22Rv1 (cell line): ENCODE data around the gene KLC1.

Source experiments
- ZFX ChIP-seq: fragments of 450-650 bp; IDR thresholded peaks from 2 replicates; pipeline ENCODE4 v1.6.1; 2017; ENCODE audit warnings: antibody characterized with exemption, borderline replicate concordance
- TF ChIP-seq, protein P1 (sequence below): fragments of 450-650 bp; IDR thresholded peaks from 2 replicates; pipeline ENCODE4 v1.5.1; 2017; ENCODE audit warnings: mild to moderate bottlenecking

DNA sequence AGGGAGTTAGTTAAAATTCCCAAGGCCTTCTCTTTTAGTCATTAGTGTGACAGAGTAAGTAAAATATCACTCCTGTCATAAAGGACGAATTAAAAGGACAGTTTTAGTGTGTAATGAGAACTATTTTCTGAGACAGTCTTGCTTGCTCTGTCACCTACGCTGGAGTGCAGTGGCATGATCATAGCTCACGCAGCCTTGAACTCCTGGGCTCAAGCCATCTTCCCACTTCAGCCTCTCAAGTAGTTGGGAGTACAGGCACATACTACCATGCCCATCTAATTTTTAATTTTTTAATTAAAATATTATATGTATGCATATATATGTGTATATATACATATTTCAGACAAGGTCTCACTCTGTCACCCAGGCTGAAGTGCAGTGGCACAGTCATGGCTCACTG, 17.2 kb downstream of the KLC1 start:
- TF ChIP-seq, protein P1, sequence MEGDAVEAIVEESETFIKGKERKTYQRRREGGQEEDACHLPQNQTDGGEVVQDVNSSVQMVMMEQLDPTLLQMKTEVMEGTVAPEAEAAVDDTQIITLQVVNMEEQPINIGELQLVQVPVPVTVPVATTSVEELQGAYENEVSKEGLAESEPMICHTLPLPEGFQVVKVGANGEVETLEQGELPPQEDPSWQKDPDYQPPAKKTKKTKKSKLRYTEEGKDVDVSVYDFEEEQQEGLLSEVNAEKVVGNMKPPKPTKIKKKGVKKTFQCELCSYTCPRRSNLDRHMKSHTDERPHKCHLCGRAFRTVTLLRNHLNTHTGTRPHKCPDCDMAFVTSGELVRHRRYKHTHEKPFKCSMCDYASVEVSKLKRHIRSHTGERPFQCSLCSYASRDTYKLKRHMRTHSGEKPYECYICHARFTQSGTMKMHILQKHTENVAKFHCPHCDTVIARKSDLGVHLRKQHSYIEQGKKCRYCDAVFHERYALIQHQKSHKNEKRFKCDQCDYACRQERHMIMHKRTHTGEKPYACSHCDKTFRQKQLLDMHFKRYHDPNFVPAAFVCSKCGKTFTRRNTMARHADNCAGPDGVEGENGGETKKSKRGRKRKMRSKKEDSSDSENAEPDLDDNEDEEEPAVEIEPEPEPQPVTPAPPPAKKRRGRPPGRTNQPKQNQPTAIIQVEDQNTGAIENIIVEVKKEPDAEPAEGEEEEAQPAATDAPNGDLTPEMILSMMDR, result no peak
- no peak for TF ChIP-seq ZFX
